GM12801 (cell line): ENCODE results near the gene KRTAP1-5.
"Not testable (repeated sequence)": the region's sequence is repeated elsewhere in the genome, so short reads cannot be mapped to it uniquely, and the experiment has no call there.

Source experiments
- CTCF ChIP-seq: IDR thresholded peaks from one replicate; pipeline ENCODE4 v1.5.1; 2011; ENCODE audit warnings: control low read depth; ENCODE audit not compliant: insufficient read length; ENCODE audit errors: extremely low read depth

KRTAP1-5 gene

GRCh38 chr17:41040783-41041571 is 14.0 kb upstream of the KRTAP1-5 start, which contains the start of gene KRTAP1-1:
Gene KRTAP1-1, minus strand, starts transcription at chr17:41041450. Its CDS starts 53 bp downstream, at chr17:41041397.
- not testable (repeated sequence) for TF ChIP-seq CTCF

- TF ChIP-seq CTCF, result no peak
These were observed 10.9 kb upstream of the KRTAP1-5 start for GRCh38 chr17:41037853-41038350.

- TF ChIP-seq CTCF, result not testable (repeated sequence)
These were observed 7.4 kb upstream of the KRTAP1-5 start, which contains the start of gene KRTAP1-3 for GRCh38 chr17:41034346-41034935. Gene KRTAP1-3, minus strand, starts transcription at chr17:41034874. Its CDS starts 53 bp downstream, at chr17:41034821.

GRCh38 chr17:41029633-41030245 is 2.7 kb upstream of the KRTAP1-5 start, which contains the start of gene KRTAP1-4:
Gene KRTAP1-4, minus strand, starts transcription at chr17:41030195. Its CDS starts 117 bp downstream, at chr17:41030078.
- no peak for TF ChIP-seq CTCF

GRCh38 chr17:41024697-41025096 is 2.3 kb downstream of the KRTAP1-5 start:
- no peak for TF ChIP-seq CTCF

- TF ChIP-seq CTCF, result no peak
These were observed 6.7 kb downstream of the KRTAP1-5 start for GRCh38 chr17:41020336-41020735.

GRCh38 chr17:41019415-41019814 is 7.6 kb downstream of the KRTAP1-5 start:
- no peak for TF ChIP-seq CTCF
